Panc1 (cell line): Measurements from ENCODE around the gene PRR36. TPM values are rescaled to one million over a fixed set of nuclear protein-coding genes. Genes with fewer than 3 reads are reported as not detected.

Source experiments
- ATAC-seq: fragments of 200-7000 bp; cut with Tn5 transposase; 2 replicates; pipeline ENCODE4 v1.9.1; 2020; ENCODE audit warnings: mild to moderate bottlenecking, moderate library complexity
- BruUV-seq: library from RNA; stranded (reverse); fragments of 400-500 nt; replicated peaks from 2 replicates; lab custom pipeline; 2021; lab: Mats Ljungman, UMichigan
- CTCF ChIA-PET: fragments of 300-600 bp; sonication (Branson Sonifier 250); formaldehyde crosslinking; loops from one replicate; lab custom pipeline; 2022; ENCODE audit warnings: antibody characterized with exemption; lab: Charles Lee
- POLR2A ChIA-PET: fragments of 300-600 bp; sonication (Branson Sonifier 250); formaldehyde crosslinking; loops from one replicate; lab custom pipeline; 2022; ENCODE audit warnings: antibody characterized with exemption; lab: Charles Lee
- DNase-seq: peaks from one replicate; pipeline ENCODE4 v3.0.0-alpha.2; 2010; ENCODE audit warnings: low read depth, low spot score
- H3K27ac ChIP-seq: 2 replicates; pipeline ENCODE4 v1.5.1; 2011; ENCODE audit warnings: mild to moderate bottlenecking, low read length, inconsistent platforms
- H3K27me3 ChIP-seq: fragments of 200-500 bp; sonication (Bioruptor generic); 2 replicates; pipeline ENCODE4 v1.6.0; 2014; ENCODE audit warnings: low read length, inconsistent platforms; ENCODE audit not compliant: control insufficient read depth, insufficient read depth
- H3K36me3 ChIP-seq: fragments of 200-500 bp; sonication (Bioruptor generic); 2 replicates; pipeline ENCODE4 v1.5.1; 2014; ENCODE audit warnings: inconsistent platforms, mild to moderate bottlenecking, low read length, moderate library complexity; ENCODE audit not compliant: control insufficient read depth, insufficient read depth
- H3K4me1 ChIP-seq: 2 replicates; pipeline ENCODE4 v1.5.1; 2011; ENCODE audit warnings: inconsistent platforms, mild to moderate bottlenecking, low read length, moderate library complexity; ENCODE audit not compliant: control insufficient read depth, insufficient read depth
- H3K4me3 ChIP-seq, 2 experiments: 2 replicates each; pipeline ENCODE4 v1.5.1; 2011 to 2012; ENCODE audit warnings: low read depth in 2 of 2, low read length in 2 of 2, mild to moderate bottlenecking in 2 of 2, inconsistent platforms in 1 of 2, moderate library complexity in 1 of 2
- H3K9me3 ChIP-seq: fragments of 200-500 bp; sonication (Bioruptor generic); 2 replicates; pipeline ENCODE4 v1.5.1; 2014; ENCODE audit warnings: low read depth, mild to moderate bottlenecking, inconsistent platforms, low read length, moderate library complexity; ENCODE audit not compliant: control insufficient read depth, insufficient read depth
- POLR2AphosphoS5 ChIP-seq: IDR thresholded peaks from 2 replicates; pipeline ENCODE4 v1.6.1; 2012; ENCODE audit warnings: mild to moderate bottlenecking, low read depth, low read length, moderate library complexity
- SIN3A ChIP-seq: IDR thresholded peaks from 2 replicates; pipeline ENCODE4 v1.6.1; 2012; ENCODE audit warnings: low read depth, mild to moderate bottlenecking, low read length, moderate library complexity, borderline replicate concordance; ENCODE audit not compliant: insufficient read depth
- TCF7L2 ChIP-seq: IDR thresholded peaks from 2 replicates; pipeline ENCODE4 v1.6.1; 2011; ENCODE audit warnings: mild to moderate bottlenecking, low read depth, low read length, inconsistent platforms
- in situ Hi-C: cut with HindIII; loops from 2 replicates; pipeline ENCODE4 v1.10.0; 2016; ENCODE audit warnings: low sequenced_read_pairs, low pct_unique_long_range_greater_than_20kb
- intact Hi-C: fragments of 100-400 bp; cut with micrococcal nuclease; formaldehyde crosslinking; loops from one replicate; pipeline ENCODE4 v1.10.0; 2022; ENCODE audit not compliant: unreplicated experiment
- total RNA-seq: library from RNA; stranded (reverse); gene quantifications from one replicate; pipeline ENCODE4 v1.2.1, GENCODE V29; 2021; ENCODE audit not compliant: unreplicated experiment
- TF ChIP-seq, protein P1 (sequence below), 2 experiments: IDR thresholded peaks; 2 replicates each; pipeline ENCODE4 v1.6.1; 2011 to 2012; ENCODE audit warnings: low read depth in 2 of 2, control low read depth in 1 of 2, low read length in 1 of 2, mild to moderate bottlenecking in 1 of 2, moderate library complexity in 1 of 2; ENCODE audit not compliant: insufficient read depth in 1 of 2
- TF ChIP-seq, protein P2 (sequence below): fragments of 450-650 bp; IDR thresholded peaks from 2 replicates; pipeline ENCODE4 v1.5.1; 2017; ENCODE audit warnings: mild to moderate bottlenecking

The PRR36 gene
- total RNA-seq, 1 experiment from 2014 or later = 3.7 TPM

DNA sequence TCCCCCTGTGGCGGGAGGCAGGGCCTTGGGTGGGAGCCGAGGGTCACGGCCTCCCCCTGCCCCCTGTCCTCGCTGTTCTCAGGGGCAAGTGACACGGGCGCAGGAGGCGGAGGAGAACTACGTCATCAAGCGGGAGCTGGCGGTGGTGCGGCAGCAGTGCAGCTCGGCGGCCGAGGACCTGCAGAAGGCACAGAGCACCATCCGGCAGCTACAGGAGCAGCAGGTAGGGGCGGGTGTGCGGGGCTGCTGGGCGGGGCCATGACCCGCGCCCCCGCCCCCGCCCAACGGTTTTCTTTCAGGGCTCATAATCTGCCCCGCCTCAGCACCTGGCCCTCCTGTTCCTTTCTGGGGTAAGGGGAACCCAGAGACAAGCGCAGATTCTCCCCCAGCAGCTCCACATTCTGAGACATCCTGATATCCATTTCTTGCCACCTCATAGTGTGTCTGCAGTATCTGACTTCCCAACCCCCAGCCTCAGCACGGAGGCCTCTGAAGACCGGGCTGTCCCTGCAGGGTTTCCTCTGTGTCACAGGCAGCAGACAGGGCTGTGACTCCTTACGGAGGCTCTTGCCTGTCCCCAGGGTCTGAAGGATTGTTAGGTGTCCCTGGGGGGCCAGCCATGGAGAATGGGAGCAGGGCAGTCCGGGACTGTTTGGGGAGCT lies 15.9 kb downstream of the PRR36 start:
- ATAC-seq (peak; percentile 38; the same call in 1 of the 2 replicates), DNase-seq (no peak)
- POLR2A ChIA-PET = no interaction called here
- H3K27me3 ChIP-seq = no peaks in the 10 kb centered on the region
- H3K4me1 ChIP-seq = no peaks in the 10 kb centered on the region
- CTCF ChIA-PET = interaction anchor here (0.6 kb wide), 1 partner anchor 47 kb away, joined by 4 read pairs; no protein-coding TSS in a partner anchor
- H3K27ac ChIP-seq = no peak overlapping the region
- no TSS peak for BruUV-seq
- intact Hi-C loops (no loop called here), in situ Hi-C loops (no loop called here)
- H3K9me3 ChIP-seq = no peaks in the 10 kb centered on the region
- TF ChIP-seq TCF7L2 = no peak
- no peak for TF ChIP-seq POLR2AphosphoS5
- TF ChIP-seq, protein P1, sequence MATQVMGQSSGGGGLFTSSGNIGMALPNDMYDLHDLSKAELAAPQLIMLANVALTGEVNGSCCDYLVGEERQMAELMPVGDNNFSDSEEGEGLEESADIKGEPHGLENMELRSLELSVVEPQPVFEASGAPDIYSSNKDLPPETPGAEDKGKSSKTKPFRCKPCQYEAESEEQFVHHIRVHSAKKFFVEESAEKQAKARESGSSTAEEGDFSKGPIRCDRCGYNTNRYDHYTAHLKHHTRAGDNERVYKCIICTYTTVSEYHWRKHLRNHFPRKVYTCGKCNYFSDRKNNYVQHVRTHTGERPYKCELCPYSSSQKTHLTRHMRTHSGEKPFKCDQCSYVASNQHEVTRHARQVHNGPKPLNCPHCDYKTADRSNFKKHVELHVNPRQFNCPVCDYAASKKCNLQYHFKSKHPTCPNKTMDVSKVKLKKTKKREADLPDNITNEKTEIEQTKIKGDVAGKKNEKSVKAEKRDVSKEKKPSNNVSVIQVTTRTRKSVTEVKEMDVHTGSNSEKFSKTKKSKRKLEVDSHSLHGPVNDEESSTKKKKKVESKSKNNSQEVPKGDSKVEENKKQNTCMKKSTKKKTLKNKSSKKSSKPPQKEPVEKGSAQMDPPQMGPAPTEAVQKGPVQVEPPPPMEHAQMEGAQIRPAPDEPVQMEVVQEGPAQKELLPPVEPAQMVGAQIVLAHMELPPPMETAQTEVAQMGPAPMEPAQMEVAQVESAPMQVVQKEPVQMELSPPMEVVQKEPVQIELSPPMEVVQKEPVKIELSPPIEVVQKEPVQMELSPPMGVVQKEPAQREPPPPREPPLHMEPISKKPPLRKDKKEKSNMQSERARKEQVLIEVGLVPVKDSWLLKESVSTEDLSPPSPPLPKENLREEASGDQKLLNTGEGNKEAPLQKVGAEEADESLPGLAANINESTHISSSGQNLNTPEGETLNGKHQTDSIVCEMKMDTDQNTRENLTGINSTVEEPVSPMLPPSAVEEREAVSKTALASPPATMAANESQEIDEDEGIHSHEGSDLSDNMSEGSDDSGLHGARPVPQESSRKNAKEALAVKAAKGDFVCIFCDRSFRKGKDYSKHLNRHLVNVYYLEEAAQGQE (IDR thresholded peaks at IDR 0.05; ENCODE audit: insufficient read depth in 1 of 2, low read depth in 2 of 2, low read length in 1 of 2) = no peak
- no peak overlapping the region for H3K4me3 ChIP-seq
- no peaks in the 10 kb centered on the region for H3K36me3 ChIP-seq

DNA sequence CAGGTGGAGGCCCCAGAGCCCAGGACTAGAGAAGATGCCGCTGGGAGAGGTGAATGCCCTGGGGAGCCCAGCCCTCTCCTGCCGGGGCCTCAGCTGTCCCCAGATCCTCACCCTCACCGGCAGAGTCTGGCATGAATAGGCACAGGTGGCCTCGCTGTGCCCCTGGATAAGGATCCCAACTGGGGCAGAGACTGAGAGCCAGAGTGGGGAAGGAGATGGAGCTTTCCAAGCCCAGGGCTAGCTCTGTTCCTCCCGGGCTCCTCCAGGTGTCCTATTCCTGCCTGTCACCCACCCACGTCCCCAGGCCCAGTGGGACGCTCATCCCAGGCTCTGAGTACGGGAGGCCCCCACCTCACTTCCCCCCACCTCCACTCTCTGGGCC lies 16.5 kb downstream of the PRR36 start:
- in situ Hi-C loops (no loop called here), intact Hi-C loops (no loop called here)
- TF ChIP-seq, protein P2, sequence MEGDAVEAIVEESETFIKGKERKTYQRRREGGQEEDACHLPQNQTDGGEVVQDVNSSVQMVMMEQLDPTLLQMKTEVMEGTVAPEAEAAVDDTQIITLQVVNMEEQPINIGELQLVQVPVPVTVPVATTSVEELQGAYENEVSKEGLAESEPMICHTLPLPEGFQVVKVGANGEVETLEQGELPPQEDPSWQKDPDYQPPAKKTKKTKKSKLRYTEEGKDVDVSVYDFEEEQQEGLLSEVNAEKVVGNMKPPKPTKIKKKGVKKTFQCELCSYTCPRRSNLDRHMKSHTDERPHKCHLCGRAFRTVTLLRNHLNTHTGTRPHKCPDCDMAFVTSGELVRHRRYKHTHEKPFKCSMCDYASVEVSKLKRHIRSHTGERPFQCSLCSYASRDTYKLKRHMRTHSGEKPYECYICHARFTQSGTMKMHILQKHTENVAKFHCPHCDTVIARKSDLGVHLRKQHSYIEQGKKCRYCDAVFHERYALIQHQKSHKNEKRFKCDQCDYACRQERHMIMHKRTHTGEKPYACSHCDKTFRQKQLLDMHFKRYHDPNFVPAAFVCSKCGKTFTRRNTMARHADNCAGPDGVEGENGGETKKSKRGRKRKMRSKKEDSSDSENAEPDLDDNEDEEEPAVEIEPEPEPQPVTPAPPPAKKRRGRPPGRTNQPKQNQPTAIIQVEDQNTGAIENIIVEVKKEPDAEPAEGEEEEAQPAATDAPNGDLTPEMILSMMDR = no peak
- TF ChIP-seq POLR2AphosphoS5 = no peak
- no peak for TF ChIP-seq TCF7L2
- no peak for TF ChIP-seq SIN3A
- TF ChIP-seq, protein P1 (IDR thresholded peaks at IDR 0.05; ENCODE audit: insufficient read depth in 1 of 2, low read depth in 2 of 2, low read length in 1 of 2) = no peak
- Histone ChIP-seq H3K36me3 (no peaks in the 10 kb centered on the region), H3K27ac (no peak overlapping the region), H3K27me3 (no peaks in the 10 kb centered on the region), H3K9me3 (no peaks in the 10 kb centered on the region), H3K4me1 (no peaks in the 10 kb centered on the region; the same call in 1 of the 2 replicates), H3K4me3 (no peak overlapping the region)
- ATAC-seq (no peak), DNase-seq (no peak)
- no TSS peak for BruUV-seq
- POLR2A ChIA-PET = no interaction called here
- CTCF ChIA-PET = interaction anchor here (0.6 kb wide), 2 partner anchors 39 to 46 kb away, joined by 3 to 4 read pairs; no protein-coding TSS in a partner anchor
